HPDE6-E6E7 (cell line): Measurements from ENCODE around the gene NUP210L.

Source experiments
- DNase-seq: peaks from one replicate; pipeline ENCODE4 v3.0.0; 2011; ENCODE audit warnings: missing footprints; ENCODE audit errors: extremely low spot score

NUP210L gene

DNA sequence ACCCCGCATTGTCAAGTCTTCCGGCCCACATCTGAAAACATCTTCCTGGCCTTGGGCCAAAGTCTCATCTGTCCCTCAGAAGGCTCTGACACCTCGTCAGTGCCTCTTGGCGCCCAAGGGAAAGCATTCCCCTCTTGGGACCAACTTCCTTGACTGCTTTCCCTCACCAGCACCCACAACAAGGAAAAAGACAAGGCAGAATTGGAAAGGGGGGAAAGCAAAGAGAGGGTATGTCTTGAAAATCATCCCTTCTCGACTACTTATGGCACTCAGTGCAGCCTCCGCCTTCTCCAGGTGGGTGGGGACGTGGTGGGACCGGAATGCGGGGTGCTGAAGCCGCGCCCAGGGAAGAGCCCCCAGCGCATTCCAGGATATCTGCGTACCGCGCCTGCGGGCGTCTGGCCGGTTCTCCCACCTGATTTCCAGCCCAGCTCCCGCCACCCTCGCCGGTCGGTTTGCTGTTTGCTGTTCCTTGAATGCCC, 191.0 kb downstream of the NUP210L start:
- DNase-seq = no peak

DNA sequence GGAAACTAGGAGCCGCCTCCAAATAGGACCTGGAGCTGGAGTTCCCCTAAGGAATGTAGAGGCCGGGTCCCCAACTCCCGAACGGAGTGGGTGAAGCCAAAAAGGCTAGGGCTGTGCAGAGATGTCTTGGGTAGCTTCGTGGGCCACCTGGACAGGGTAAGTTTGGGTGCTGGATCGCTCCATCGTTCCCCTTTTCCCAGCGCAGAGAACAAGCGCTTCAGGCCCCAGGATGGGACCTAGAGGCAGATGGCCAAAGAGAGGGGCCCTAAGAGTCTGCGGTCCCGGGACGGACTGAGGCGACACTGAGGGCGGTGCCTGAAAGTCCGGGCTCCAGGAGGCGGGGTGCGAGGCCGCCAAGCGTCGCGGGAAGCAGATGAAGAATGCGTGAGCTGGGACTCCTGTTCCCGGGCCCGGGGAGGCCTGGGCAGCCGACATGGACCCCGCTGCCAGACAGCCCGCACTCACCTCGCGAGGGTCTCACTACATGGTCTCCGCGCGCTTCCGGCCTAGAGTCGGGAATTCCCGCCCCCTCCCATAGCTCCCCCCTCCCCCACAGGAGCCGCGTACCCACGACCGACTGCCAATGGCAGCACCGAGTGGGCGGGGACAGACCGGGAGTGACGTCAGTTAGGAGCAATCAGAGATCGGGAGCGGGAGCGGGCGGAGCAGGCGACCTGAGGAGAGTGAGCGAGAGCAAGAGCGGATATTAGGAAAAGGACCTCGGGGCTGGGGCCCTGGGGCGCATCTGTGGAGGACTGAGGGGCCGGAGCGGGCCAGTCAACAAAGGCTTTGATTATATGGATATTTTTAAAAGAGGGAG, 191.6 kb downstream of the NUP210L start, which contains the start of gene SLC39A1:
SLC39A1 (minus strand) TSS at position 508 of the 820 bp plus-strand sequence. CDS start 822 bp downstream, outside the sequence.
- peak; percentile 94 for DNase-seq

DNA sequence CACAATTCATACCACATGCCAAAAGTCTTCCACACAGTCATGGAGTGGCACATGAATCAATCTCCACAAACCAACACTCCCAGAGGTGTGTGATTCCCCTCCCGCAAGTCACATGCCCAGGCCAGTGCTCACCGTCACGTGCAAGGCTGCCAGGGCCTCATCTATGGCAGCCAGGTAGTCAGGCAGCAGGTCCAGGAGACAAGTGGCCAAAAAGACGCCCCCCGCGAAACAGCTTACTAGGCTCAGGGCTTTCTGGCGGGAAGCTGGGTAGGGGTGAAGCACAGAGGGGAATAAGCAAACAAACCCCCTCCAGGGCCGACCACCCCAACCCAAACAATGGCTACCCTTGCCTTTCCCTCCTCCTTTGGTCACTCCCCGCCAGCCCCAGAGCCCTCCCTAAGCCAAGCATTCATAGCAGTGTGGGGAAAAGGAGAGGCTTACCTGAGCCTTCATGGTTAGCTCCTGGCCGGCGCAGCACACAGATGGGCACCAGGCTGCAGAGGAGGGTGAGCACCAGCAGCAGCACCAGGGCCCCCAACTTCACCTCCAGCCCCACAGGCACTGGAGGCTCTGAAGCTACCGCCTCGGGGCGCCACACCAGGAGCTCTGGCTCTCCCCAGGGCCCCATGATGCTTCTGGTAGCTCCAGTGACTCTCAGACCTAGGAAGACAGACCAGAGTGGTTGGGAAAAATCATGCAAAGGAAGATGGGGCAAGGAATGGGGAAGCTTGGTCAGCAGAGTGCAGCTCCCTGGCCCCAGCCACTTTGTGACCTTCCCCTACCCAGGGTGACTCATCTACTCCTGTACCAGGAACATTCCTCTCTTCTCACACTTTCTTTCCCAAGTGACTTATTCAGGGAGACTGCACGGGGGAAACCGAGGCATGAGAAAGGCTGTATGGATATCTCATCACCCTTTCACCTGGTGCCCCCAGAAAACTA, 192.5 kb downstream of the NUP210L start:
- no peak for DNase-seq

GRCh38 chr1:153961421-153961820, 193.5 kb downstream of the NUP210L start:
- DNase-seq = no peak

- no peak for DNase-seq
These were observed 194.7 kb downstream of the NUP210L start for GRCh38 chr1:153960206-153960605.

DNA sequence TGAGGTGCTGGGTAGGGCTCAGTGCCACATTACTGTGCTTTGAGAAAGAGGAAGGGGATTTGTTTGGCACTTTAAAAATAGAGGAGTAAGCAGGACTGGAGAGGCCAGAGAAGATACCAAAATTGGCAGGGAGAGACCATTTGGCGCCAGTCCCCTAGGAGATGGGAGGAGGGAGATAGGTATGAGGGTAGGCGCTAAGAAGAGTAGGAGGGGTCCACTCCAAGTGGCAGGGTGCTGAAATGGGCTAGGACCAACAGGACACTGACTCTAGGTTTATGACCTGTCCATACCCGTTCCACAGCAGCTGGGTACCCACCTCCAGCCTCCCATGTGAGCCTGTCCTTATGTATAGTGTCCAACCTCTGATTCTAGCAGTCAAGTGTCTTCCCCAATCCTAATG, 195.4 kb downstream of the NUP210L start:
- DNase-seq = no peak

- no peak for DNase-seq
These were observed 196.0 kb downstream of the NUP210L start for GRCh38 chr1:153958961-153959260.

DNA sequence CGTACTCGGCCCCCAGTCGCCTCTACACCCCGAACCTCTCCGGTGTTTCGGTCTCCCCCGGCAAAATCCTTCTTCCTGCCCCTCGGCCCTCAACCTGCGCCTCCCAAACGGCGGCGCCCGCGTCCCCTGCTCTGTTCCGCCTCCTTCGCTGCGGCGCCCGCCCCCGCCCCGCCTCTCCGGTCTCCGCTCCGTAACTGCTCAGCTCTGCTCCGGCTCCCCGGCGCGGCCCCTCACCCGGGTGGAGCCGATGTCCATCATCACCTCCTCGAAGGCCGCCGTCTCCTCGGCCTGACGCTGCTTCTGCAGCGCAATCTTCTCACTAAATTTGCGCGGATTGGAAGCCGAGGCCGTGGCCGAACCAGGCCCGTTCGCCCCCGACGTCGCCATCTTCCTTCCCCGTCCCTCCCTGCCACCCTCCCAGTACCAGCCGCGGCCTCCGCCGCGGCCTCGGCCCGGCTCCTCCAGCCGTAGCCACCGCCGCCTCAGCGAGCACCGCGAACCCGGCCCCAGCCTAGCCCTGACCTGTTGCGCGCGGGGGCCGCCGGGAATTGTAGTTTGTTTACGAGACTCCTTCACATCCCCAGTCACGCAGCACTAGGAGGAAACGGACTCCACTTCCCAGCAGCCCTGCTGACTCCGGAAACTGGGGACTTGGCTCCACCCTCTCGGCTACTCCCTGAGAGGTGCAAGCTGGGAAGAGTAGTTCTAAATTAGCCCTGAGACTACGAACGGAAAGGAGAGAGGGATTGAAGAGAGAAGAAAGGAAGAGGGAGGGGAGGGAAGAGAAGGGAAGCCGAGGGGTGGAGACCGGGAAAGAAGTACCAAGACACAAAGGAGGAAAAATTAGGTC, 196.5 kb downstream of the NUP210L start, which contains the start of gene CRTC2:
CRTC2 (minus strand) TSS at position 502 of the 850 bp plus-strand sequence; CDS start at position 387, 115 bp downstream.
- peak; percentile 99 for DNase-seq

GRCh38 chr1:153957744-153958110, 197.1 kb downstream of the NUP210L start:
- no peak for DNase-seq

DNA sequence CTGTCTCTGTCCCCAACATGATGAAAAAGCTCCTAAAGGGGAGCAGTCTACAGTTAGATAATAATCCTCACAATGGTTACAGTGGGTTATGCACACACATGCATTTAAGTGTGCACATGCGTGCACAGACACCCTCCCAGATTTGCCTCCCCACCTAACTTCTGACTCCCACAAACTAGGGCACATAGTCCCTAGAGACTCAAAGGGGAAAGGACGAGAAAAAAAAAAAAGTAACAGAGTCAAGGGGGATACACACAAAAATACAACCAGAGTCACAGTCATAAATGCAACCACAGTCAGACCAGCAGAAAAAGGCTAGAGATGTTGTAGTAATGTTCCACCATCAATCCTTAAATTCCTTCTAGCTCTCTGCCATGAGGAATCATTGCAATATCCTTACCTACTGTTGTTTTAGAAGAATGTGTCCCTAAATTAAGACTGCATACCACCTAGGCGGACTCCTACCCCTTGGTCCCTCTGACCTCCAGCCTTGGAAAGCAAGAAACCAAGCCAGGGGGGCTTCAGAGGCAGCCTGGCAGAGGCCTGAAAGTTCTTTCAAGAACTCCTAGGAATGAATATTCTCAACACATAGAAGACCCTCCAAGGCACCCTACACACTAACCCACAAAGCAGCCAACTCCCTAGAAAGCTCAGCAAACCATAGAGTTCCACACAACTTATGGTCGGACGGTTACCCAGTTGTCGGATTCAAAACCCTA, 197.7 kb downstream of the NUP210L start:
- DNase-seq = no peak

DNA sequence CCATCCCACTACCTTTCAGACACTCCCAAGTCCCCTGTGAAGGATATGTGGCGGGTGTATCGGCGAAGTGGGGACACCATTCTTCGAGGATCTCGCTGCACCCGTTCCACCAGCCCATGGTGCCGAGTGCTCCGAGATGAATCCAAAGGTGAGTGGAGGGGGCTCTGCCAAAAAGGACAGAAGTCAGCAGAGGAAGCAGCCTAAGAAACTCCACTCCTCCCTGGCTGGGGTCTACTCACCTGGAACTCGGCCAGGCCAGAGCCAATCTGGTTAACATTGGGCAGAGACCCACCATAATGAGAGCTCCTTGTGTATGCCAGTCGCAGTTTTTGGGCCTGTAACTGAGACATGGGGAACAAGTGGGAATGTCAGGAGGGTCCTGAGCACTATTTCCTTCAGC, 200.0 kb downstream of the NUP210L start:
- DNase-seq = no peak

DNA sequence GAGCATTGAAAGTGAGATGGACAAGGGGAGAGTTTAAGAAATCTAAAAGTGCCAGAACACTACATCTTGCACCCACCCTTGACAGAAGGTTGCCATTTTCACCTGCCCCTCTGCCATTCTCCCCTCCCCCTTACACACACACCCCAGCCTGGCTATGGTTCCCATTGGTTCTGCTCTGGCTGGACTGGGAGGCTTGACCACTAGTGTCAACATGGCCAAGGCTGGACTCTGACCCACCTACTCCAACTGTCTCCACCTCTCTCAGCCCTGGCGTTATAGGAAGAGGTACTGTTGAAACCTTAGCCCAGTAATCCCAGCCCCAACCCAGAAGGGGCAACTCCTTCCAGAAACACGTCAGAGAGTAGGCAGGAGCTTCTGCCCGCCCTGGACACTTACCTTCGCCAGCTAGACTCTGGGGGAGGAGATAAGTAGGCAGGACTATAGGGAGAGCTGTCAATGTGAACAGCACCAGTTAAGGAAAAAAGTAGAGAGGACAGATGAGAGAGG, 201.0 kb downstream of the NUP210L start:
- DNase-seq = no peak

- no peak for DNase-seq
These were observed 203.1 kb downstream of the NUP210L start for GRCh38 chr1:153951801-153952200.

DNA sequence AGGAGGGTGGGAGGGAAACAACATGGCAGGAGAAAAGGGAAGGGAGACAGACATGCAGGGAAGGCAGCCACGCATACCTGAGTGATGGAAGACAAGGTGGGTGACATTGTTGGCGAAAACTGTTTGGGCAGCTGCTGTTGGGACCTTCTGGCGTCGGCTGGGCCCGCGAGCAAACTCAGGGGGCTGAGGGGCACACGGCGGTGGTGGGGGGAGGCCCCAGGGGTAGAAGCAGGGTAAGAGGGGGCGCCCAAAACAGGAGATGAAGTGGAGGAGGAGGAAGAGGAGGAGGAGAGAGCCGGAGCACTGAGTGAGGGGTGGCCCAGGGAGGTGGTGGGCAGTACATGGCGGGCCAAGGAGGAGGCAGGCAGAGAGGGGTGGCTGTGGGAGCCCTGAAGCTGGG, 203.7 kb downstream of the NUP210L start:
- DNase-seq = no peak

- DNase-seq = peak; percentile 95
These were observed 208.1 kb downstream of the NUP210L start, which contains the start of gene DENND4B for GRCh38 chr1:153946622-153947241. Gene DENND4B (minus strand): TSS chr1:153946718. CDS start chr1:153944374, 2,344 bp downstream.

DNA sequence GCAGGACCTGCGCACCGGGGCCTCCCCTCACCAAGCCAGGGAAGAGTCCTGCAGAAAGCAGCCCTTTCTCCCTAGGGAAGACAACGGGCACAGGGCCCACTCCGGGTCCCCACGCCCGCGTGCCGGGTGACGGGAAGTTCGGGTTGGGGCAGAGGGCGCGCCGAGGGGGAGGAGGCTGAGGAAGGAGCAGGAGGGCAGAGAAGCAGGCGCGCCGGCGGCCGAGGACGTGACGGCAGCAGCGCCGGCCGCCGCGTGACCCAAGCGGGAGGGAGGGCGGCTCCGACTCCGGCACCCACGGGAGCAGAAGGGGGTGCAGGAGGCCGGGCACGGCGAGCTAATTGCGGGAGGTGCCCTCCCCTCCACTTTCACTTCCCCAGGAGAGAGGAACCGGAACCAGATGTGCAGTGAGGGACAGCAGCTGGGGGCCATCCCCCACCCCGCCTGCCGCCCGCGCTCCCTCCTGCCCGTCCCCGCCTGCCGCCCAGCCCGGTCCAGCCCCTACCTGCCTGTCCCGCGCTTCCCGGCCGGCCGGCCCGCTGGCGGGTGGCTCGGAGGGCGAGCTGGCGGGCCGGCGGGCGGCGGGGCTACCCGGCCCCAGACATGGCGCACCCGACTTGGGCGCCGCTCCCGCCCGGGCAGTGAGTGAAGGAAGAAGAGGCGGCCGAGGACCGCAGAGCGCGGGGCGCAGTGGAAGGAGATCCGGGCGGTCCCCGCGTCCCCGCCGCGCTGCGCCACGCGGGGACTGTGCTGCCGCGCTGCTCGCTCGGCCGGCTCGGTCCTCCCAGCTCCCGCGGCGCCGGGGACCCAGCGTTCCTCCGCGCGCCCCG, 208.9 kb downstream of the NUP210L start:
- DNase-seq = peak; percentile 59

GRCh38 chr1:153945131-153945794, 209.6 kb downstream of the NUP210L start:
- DNase-seq = no peak

DNA sequence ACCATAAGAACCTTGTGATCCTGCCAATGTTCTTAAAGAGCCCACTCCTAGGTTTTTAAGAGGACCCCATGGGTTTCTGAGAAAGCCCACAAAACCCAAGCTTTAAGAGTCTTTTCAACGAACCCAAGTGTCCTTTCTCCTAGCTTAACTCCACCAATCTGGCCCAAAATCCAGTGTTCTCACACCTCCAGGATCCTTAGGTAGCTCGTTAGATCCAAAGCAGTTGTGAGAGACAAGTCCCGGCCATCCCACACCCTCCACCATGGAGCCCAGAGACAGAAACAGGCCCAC, 210.1 kb downstream of the NUP210L start:
- DNase-seq = no peak
